ENCODE measurements around the gene IZUMO1R. TPM values are rescaled to one million over a fixed set of nuclear protein-coding genes. Genes with fewer than 3 reads are reported as not detected.
"Not testable (repeated sequence)": the region's sequence is repeated elsewhere in the genome, so short reads cannot be mapped to it uniquely, and the experiment has no call there.

IZUMO1R gene
- total RNA-seq, 1 experiment from 2014 or later, result not detected

DNA sequence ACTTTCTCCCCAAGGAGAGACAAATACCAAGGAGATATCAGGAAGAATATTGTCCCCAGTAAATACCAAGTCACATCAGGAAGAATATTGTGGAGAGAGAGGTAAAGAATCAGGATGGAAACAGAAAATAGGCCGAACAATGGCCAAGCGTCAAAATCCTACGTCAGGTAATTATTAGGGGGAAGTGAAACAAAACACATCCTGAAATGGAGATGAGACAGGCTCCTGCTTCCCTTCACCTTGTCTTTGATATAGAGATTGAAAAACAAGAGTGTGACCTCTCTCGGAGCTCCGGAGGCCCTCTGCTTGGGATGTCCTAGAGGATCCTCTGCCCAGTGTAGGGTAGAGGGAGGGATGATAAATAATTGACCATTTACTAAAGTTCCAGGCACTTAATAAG lies 27.4 kb upstream of the IZUMO1R start:
- no peaks in the 10 kb centered on the region for H3K36me3 Mint-ChIP-seq (ENCODE audit: insufficient read depth in 1 of 3, low read depth in 3 of 3)

DNA sequence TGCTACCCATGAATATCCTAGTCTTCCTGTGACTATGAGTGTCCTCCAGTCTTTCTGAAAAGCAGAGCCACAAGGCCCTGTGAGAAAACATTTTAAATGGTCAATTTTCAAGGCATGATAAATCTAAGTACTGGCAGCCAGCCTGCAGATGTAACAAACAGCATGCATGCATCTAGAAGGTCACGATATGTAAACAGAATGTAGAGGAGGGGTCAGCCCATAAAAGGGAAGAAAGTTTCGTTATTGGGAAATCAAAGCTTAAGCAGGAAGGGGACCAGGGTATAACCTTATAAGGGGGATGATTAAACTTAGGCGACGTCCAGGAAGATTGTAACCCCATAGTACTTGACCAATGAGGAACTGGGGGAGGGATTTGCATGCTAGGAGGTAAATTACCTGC lies 26.2 kb upstream of the IZUMO1R start:
- not testable (repeated sequence) for H2BK15ac ChIP-seq (ENCODE audit: low read depth, low read length); H3K27ac ChIP-seq (ENCODE audit: insufficient read length, low read depth, low read length); H3K9me3 ChIP-seq (ENCODE audit: control insufficient read depth, low read depth, low read length); DNase-seq; H3K27me3 Mint-ChIP-seq (ENCODE audit: low read depth); H4K20me1 ChIP-seq (ENCODE audit: control insufficient read depth, insufficient read depth, insufficient read length); H3K27ac Mint-ChIP-seq; H2AK5ac ChIP-seq (ENCODE audit: insufficient read length, low read length); H3K9ac ChIP-seq (ENCODE audit: extremely low read depth, insufficient read length, low read length); H2BK120ac ChIP-seq (ENCODE audit: low read depth, low read length, poor library complexity, severe bottlenecking); H3K4ac ChIP-seq (ENCODE audit: low read depth, low read length); H3K4me1 Mint-ChIP-seq; H2BK5ac ChIP-seq (ENCODE audit: insufficient read length, low read length); H3K27me3 ChIP-seq (ENCODE audit: insufficient read depth, low read length); H3K4me3 Mint-ChIP-seq; H3K18ac ChIP-seq (ENCODE audit: insufficient read length, low read depth, low read length); H4K8ac ChIP-seq (replicated peaks; ENCODE audit: insufficient read length, low read depth, low read length); H3K23ac ChIP-seq (ENCODE audit: insufficient read length, low read depth, low read length); H3K9me3 Mint-ChIP-seq; H3K23me2 ChIP-seq (ENCODE audit: insufficient read length, low read depth, low read length, poor library complexity, severe bottlenecking); H3K56ac ChIP-seq (ENCODE audit: insufficient read length, low read depth, low read length); H3K79me2 ChIP-seq (ENCODE audit: insufficient read depth, low read length); H3K14ac ChIP-seq (ENCODE audit: insufficient read depth, low read length); H4K5ac ChIP-seq (ENCODE audit: insufficient read length, low read depth, low read length); H2BK12ac ChIP-seq (ENCODE audit: insufficient read length, low read depth, low read length); H2AFZ ChIP-seq (ENCODE audit: low read length); H3K4me1 ChIP-seq (ENCODE audit: insufficient read depth, low read length); H3K4me2 ChIP-seq (ENCODE audit: insufficient read depth, insufficient read length, low read length); H3K79me1 ChIP-seq (ENCODE audit: insufficient read depth, low read depth, low read length, poor library complexity, severe bottlenecking); H4K91ac ChIP-seq (ENCODE audit: insufficient read length, low read depth, low read length); H2BK20ac ChIP-seq (ENCODE audit: low read depth, low read length, poor library complexity, severe bottlenecking); H3K36me3 Mint-ChIP-seq (ENCODE audit: insufficient read depth in 1 of 3, low read depth in 3 of 3); H3T11ph ChIP-seq (ENCODE audit: low read length)
- WGBS (ENCODE audit: extremely low coverage, insufficient read length, low lambda C conversion rate), result no CpG with 5 or more reads among the region's 4 CpGs

More for the DNA sequence above, 27.4 kb upstream of the IZUMO1R start:
- Histone ChIP-seq H3K23me2 (ENCODE audit: insufficient read length, low read depth, low read length, poor library complexity, severe bottlenecking) (no peaks in the 10 kb centered on the region), H4K91ac (ENCODE audit: insufficient read length, low read depth, low read length) (no peak overlapping the region), H2BK15ac (ENCODE audit: low read depth, low read length) (no peak overlapping the region), H3K4me2 (ENCODE audit: insufficient read depth, insufficient read length, low read length) (no peak overlapping the region), H3K4ac (ENCODE audit: low read depth, low read length) (no peak overlapping the region), H3K14ac (ENCODE audit: insufficient read depth, low read length) (no peak overlapping the region), H3K9ac (ENCODE audit: extremely low read depth, insufficient read length, low read length) (no peak overlapping the region), H3K27ac (ENCODE audit: insufficient read length, low read depth, low read length) (no peak overlapping the region), H4K8ac (replicated peaks; ENCODE audit: insufficient read length, low read depth, low read length) (no peak overlapping the region), H2BK20ac (ENCODE audit: low read depth, low read length, poor library complexity, severe bottlenecking) (no peak overlapping the region), H3K56ac (ENCODE audit: insufficient read length, low read depth, low read length) (no peak overlapping the region), H2BK12ac (ENCODE audit: insufficient read length, low read depth, low read length) (no peak overlapping the region), H2BK120ac (ENCODE audit: low read depth, low read length, poor library complexity, severe bottlenecking) (no peak overlapping the region), H2BK5ac (ENCODE audit: insufficient read length, low read length) (no peak overlapping the region), H3K9me3 (ENCODE audit: control insufficient read depth, low read depth, low read length) (no peaks in the 10 kb centered on the region), H3K23ac (ENCODE audit: insufficient read length, low read depth, low read length) (no peak overlapping the region), H3K4me1 (ENCODE audit: insufficient read depth, low read length) (no peaks in the 10 kb centered on the region), H2AK5ac (ENCODE audit: insufficient read length, low read length) (no peak overlapping the region), H2AFZ (ENCODE audit: low read length) (no peak overlapping the region), H3K79me1 (ENCODE audit: insufficient read depth, low read depth, low read length, poor library complexity, severe bottlenecking) (no peaks in the 10 kb centered on the region), H3K18ac (ENCODE audit: insufficient read length, low read depth, low read length) (no peak overlapping the region), H3T11ph (ENCODE audit: low read length) (no peak overlapping the region), H3K79me2 (ENCODE audit: insufficient read depth, low read length) (no peaks in the 10 kb centered on the region), H3K27me3 (ENCODE audit: insufficient read depth, low read length) (no peaks in the 10 kb centered on the region), H4K20me1 (ENCODE audit: control insufficient read depth, insufficient read depth, insufficient read length) (no peaks in the 10 kb centered on the region), H4K5ac (ENCODE audit: insufficient read length, low read depth, low read length) (no peak overlapping the region)
- TF ChIP-seq, protein P1, sequence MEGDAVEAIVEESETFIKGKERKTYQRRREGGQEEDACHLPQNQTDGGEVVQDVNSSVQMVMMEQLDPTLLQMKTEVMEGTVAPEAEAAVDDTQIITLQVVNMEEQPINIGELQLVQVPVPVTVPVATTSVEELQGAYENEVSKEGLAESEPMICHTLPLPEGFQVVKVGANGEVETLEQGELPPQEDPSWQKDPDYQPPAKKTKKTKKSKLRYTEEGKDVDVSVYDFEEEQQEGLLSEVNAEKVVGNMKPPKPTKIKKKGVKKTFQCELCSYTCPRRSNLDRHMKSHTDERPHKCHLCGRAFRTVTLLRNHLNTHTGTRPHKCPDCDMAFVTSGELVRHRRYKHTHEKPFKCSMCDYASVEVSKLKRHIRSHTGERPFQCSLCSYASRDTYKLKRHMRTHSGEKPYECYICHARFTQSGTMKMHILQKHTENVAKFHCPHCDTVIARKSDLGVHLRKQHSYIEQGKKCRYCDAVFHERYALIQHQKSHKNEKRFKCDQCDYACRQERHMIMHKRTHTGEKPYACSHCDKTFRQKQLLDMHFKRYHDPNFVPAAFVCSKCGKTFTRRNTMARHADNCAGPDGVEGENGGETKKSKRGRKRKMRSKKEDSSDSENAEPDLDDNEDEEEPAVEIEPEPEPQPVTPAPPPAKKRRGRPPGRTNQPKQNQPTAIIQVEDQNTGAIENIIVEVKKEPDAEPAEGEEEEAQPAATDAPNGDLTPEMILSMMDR (conservative IDR thresholded peaks at IDR 0.05), result no peak
- no peaks in the 10 kb centered on the region for H3K27me3 Mint-ChIP-seq (ENCODE audit: low read depth)
- H3K4me3 Mint-ChIP-seq, result no peak overlapping the region
- peaks cover 8 to 9% of the 10 kb centered on the region in 2 experiments for H3K4me1 Mint-ChIP-seq
- WGBS (ENCODE audit: extremely low coverage, insufficient read length, low lambda C conversion rate), result no CpG with 5 or more reads among the region's 5 CpGs
- H3K27ac Mint-ChIP-seq, result no peak overlapping the region
- H3K9me3 Mint-ChIP-seq, result no peaks in the 10 kb centered on the region
- DNase-seq, result no peak

All from H9 (cell line).